Thyroid gland (tissue), 4 donors: ENCODE results near the gene CACNA1I. TPM values are rescaled to one million over a fixed set of nuclear protein-coding genes. Genes with fewer than 3 reads are reported as not detected.
A peak's percentile ranks its signal among the peaks of the same experiment; 100 is the strongest.

Experiments used
- DNase-seq, 2 donors: peaks; one replicate each; pipeline ENCODE4 v3.0.0-alpha.2; 2019
- H3K27ac ChIP-seq, 3 donors: fragments of 200-600 bp; sonication (generic); 1 replicate in 2 of 3; 2 replicates in 1 of 3; pipeline ENCODE4 v1.5.1; 2016 to 2019; ENCODE audit warnings: mild to moderate bottlenecking in 1 of 3, moderate library complexity in 1 of 3
- H3K27me3 ChIP-seq: fragments of 200-600 bp; sonication (generic); one replicate; pipeline ENCODE4 v1.5.1; 2019
- H3K36me3 ChIP-seq, 2 donors: fragments of 200-600 bp; sonication (generic); one replicate each; pipeline ENCODE4 v1.5.1; 2016 to 2019
- H3K4me1 ChIP-seq, 2 donors: fragments of 200-600 bp; sonication (generic); one replicate each; pipeline ENCODE4 v1.5.1; 2017 to 2019
- H3K4me3 ChIP-seq, 3 donors: fragments of 200-600 bp; sonication (generic); replicated peaks in 1 of 3; 1 replicate in 2 of 3; 2 replicates in 1 of 3; pipeline ENCODE4 v1.5.1; 2016; ENCODE audit warnings: mild to moderate bottlenecking in 1 of 3
- H3K9me3 ChIP-seq: fragments of 200-600 bp; sonication (generic); one replicate; pipeline ENCODE4 v1.5.1; 2017
- CTCF ChIP-seq, 6 experiments: fragments of 200-600 bp in 3 of 6; fragments of 450-650 bp in 3 of 6; sonication (generic) in 3 of 6; IDR thresholded peaks; one replicate each; pipeline ENCODE4 v1.5.1; 2016 to 2019; ENCODE audit warnings: antibody characterized with exemption in 6 of 6, mild to moderate bottlenecking in 2 of 6, inconsistent platforms in 1 of 6, moderate library complexity in 1 of 6
- POLR2A ChIP-seq, 2 donors: fragments of 450-650 bp; IDR thresholded peaks; one replicate each; pipeline ENCODE4 v1.6.1; 2017; ENCODE audit warnings: antibody characterized with exemption in 2 of 2, mild to moderate bottlenecking in 2 of 2, moderate library complexity in 1 of 2
- WGBS, 2 donors: methylation state at CpG; one replicate each; pipeline ENCODE4 v1.1.5; 2017; 5-methylcytosine and 5-hydroxymethylcytosine counted together
- intact Hi-C: fragments of 100-400 bp; cut with DNase I; formaldehyde crosslinking; loops from one replicate; pipeline ENCODE4 v1.15.1; 2023
- total RNA-seq, 4 donors: library from RNA; depleted of rRNA; stranded (reverse); fragments of >200 nt; gene quantifications; one replicate each; pipeline ENCODE4 v1.2.3, GENCODE V29; 2016

Gene CACNA1I
- total RNA-seq, 4 donors from 2014 or later = 3.7 to 10.7 (median 6.4) TPM

DNA sequence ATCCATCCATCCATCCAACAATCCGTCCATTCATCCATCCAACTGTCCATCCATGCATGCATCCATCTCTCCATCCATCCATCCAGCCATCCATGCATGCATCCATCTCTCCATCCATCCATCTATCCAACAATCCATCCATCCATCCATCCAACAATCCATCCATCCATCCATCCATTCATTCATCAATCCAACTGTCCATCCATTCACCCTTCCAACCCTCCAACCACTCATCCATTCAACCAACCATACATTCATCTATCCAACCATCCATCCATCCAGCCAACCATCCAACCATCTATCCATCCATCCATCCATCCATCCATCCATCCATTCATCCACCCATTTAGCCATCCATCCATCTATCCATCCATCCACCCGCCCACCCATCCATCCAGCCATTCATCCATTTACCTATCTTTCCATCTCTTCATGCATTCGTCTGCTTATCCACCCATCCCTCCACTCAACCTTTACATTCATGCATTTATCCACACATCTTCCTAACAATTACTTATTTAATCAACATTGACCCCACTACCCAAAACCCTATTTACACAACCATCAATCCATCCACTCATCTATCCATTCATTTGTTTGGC, 12.6 kb downstream of the CACNA1I start:
- TF ChIP-seq CTCF (IDR thresholded peaks at IDR 0.05) (no peak), POLR2A (IDR thresholded peaks at IDR 0.05) (no peak)
- no peak overlapping the region for H3K27ac ChIP-seq
- intact Hi-C loops = no loop called here
- H3K4me3 ChIP-seq = no peak overlapping the region
- WGBS, 2 donors = 58 to 70% methylated on average over 3 of the region's 3 CpGs
- H3K36me3 ChIP-seq = no peaks in the 10 kb centered on the region
- no peak for DNase-seq
- H3K4me1 ChIP-seq = no peaks in the 10 kb centered on the region
- H3K27me3 ChIP-seq = no peaks in the 10 kb centered on the region
- no peaks in the 10 kb centered on the region for H3K9me3 ChIP-seq

DNA sequence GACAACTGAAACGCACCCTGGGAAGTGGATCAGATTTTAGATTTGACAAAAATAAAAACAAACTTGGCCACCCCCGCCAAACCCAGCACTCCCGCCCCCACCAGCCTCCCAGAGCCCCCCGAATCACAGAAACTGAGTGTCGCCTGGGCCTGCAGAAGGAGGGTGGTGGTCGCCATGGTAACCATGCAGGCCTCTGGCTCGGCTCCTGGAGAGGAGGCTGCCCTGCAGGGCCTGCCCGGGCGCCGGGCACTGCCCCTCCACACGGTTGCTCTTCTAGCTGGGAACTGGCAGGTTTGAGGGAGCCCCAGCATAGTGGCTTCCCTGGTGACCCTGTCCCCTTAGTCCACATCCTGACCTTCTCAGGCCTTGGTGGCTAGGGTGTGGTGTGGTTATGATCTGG, 19.3 kb downstream of the CACNA1I start:
- Histone ChIP-seq H3K4me1 (peaks cover 0 to 20% of the 10 kb centered on the region in 2 donors), H3K4me3 (no peak overlapping the region), H3K36me3 (no peaks in the 10 kb centered on the region), H3K9me3 (no peaks in the 10 kb centered on the region), H3K27me3 (no peaks in the 10 kb centered on the region), H3K27ac (no peak overlapping the region)
- 57 to 67% methylated on average over 4 to 7 of the region's 11 CpGs for WGBS, 2 donors
- intact Hi-C loops = no loop called here
- DNase-seq = peak in 1 of 2 donors; percentile 42
- TF ChIP-seq POLR2A (IDR thresholded peaks at IDR 0.05) (no peak), CTCF (IDR thresholded peaks at IDR 0.05) (no peak)

DNA sequence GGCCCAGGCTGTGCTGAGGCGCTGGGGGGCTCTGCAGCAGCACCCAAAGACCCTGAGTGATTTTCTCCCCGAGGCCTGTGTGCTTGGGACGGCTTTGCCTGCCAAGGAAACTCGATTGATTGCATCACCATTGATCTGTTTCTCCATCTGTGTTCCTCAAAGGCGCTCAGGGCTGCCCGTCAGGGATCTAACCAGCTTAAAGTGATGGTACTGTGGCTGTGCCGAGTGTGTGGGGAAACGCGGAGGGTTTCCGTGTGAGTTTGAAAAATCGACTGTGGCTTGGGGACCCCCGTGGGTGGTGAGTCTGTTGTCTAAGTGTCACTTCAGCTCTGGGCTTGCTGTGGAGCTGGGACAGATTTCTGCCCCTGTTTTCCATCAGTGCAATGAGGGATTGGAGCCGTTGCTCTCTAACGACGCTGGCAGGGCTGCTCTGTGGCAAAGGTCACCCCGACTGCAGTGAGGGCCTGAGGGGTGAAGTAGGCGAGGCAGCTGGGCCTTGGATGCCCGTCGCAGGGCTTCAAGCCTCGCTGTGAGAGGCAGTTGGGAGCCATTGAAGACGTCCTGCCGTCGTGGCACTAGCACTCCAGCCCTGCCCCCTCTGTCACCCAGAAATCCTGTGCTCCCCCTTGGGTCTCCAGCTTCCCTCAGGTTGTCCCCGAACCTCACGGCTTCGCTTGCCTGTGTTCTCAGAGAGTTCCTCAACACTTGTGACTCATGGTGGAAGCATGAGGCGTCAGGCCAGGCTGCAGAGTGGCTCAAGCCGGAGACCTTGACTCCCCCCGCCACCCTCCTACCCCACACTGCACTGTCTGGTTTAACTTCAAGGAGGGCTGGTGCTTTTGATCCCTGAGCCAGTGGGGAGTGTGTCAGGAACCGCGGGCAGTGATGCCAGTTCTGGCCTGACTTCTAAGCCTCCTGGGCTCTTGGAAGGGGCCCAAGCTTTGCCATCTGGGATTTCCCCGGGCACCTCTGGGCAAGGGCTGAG, 21.8 kb downstream of the CACNA1I start:
- H3K27me3 ChIP-seq = no peaks in the 10 kb centered on the region
- intact Hi-C loops = no loop called here
- H3K27ac ChIP-seq = peak overlapping the region in 2 of 3 donors; percentile 69
- no peaks in the 10 kb centered on the region for H3K9me3 ChIP-seq
- H3K36me3 ChIP-seq = no peaks in the 10 kb centered on the region
- WGBS, 2 donors = 42 to 50% methylated on average over 22 to 30 of the region's 32 CpGs
- no peak for TF ChIP-seq POLR2A (IDR thresholded peaks at IDR 0.05)
- no peak for TF ChIP-seq CTCF (IDR thresholded peaks at IDR 0.05)
- H3K4me1 ChIP-seq = peaks cover 0 to 20% of the 10 kb centered on the region in 2 donors
- peak; percentile 95 to 98 for DNase-seq
- H3K4me3 ChIP-seq = no peak overlapping the region

- TF ChIP-seq POLR2A (IDR thresholded peaks at IDR 0.05) (no peak), CTCF (IDR thresholded peaks at IDR 0.05) (no peak)
- Histone ChIP-seq H3K36me3 (no peaks in the 10 kb centered on the region), H3K4me3 (no peak overlapping the region), H3K9me3 (no peaks in the 10 kb centered on the region), H3K27ac (no peak overlapping the region), H3K4me1 (peaks cover 0 to 20% of the 10 kb centered on the region in 2 donors), H3K27me3 (no peaks in the 10 kb centered on the region)
- 76 to 81% methylated on average over 7 to 8 of the region's 12 CpGs for WGBS, 2 donors
- DNase-seq = no peak
- intact Hi-C loops = no loop called here
These were observed 22.7 kb downstream of the CACNA1I start for GRCh38 chr22:39593066-39593930.
